ENCODE measurements around the gene TLR2. TPM values are rescaled to one million over a fixed set of nuclear protein-coding genes. Genes with fewer than 3 reads are reported as not detected.

TLR2 gene
- total RNA-seq: 10 to 100 TPM in 5 of 6 experiments, 1 to 10 TPM in 1; 4.2 to 22.3 (median 12.1) TPM
- long read RNA-seq: 0 reads

- peak within 1 kb of the TSS; percentile 63 to 72 (median 63) for H3K4me3 ChIP-seq
- ATAC-seq (peak; percentile 91 to 95 (median 92)), DNase-seq (peak; percentile 86 to 92 (median 89))
- intact Hi-C loops (cut with DNase I): no loop called here
- H3K4me1 ChIP-seq: no peaks in the 10 kb centered on the region
- H3K36me3 ChIP-seq: no peaks in the 10 kb centered on the region
- peak within 1 kb of the TSS; percentile 63 to 79 (median 70) for H3K27ac ChIP-seq
- TF ChIP-seq CTCF (IDR thresholded peaks at IDR 0.05) (peak in 1 of 4 donors; percentile 4), POLR2A (IDR thresholded peaks at IDR 0.05) (peak; percentile 54)
- no peaks in the 10 kb centered on the region for H3K27me3 ChIP-seq
- WGBS (ENCODE audit: insufficient coverage, low coverage, low lambda C conversion rate, missing lambda C conversion rate): 0% methylated on average over 9 of the region's 75 CpGs
- no peaks in the 10 kb centered on the region for H3K9me3 ChIP-seq
These were observed at the start of gene TLR2 for GRCh38 chr4:153684182-153684970. TSS of gene TLR2 (plus strand) at chr4:153684280. CDS start at chr4:153702908, 18,628 bp downstream.

GRCh38 chr4:153634738-153635353 is 49.2 kb upstream of the TLR2 start:
- peak; percentile 51 to 64 (median 57) for TF ChIP-seq CTCF (IDR thresholded peaks at IDR 0.05)
- no peak for TF ChIP-seq POLR2A (IDR thresholded peaks at IDR 0.05)
- H3K9me3 ChIP-seq: no peaks in the 10 kb centered on the region
- H3K27ac ChIP-seq: no peak overlapping the region
- DNase-seq (no peak), ATAC-seq (peak; percentile 54 to 74 (median 68))
- 86% methylated on average over 3 of the region's 3 CpGs for WGBS (ENCODE audit: insufficient coverage, low coverage, low lambda C conversion rate, missing lambda C conversion rate)
- H3K27me3 ChIP-seq: no peaks in the 10 kb centered on the region
- H3K4me1 ChIP-seq: no peaks in the 10 kb centered on the region
- intact Hi-C loops (cut with DNase I): loop anchor here in 1 of 2 donors (10.0 kb wide), 1 partner anchor 120 kb away; no protein-coding TSS in a partner anchor
- H3K4me3 ChIP-seq: no peak overlapping the region
- peaks cover 6 to 73% (median 20%) of the 10 kb centered on the region in 4 donors for H3K36me3 ChIP-seq

GRCh38 chr4:153635846-153636245 is 48.2 kb upstream of the TLR2 start:
- ATAC-seq (peak in 2 of 4 donors; percentile 18 to 39), DNase-seq (no peak)
- Histone ChIP-seq H3K36me3 (peaks cover 0 to 63% (median 15%) of the 10 kb centered on the region in 4 donors), H3K27me3 (no peaks in the 10 kb centered on the region), H3K9me3 (no peaks in the 10 kb centered on the region), H3K27ac (no peak overlapping the region), H3K4me1 (no peaks in the 10 kb centered on the region), H3K4me3 (no peak overlapping the region)
- WGBS (ENCODE audit: insufficient coverage, low coverage, low lambda C conversion rate, missing lambda C conversion rate): 56% methylated on average over 5 of the region's 6 CpGs
- TF ChIP-seq CTCF (IDR thresholded peaks at IDR 0.05) (no peak), POLR2A (IDR thresholded peaks at IDR 0.05) (no peak)
- intact Hi-C loops (cut with DNase I): loop anchor here in 1 of 2 donors (10.0 kb wide), 1 partner anchor 119 kb away; no protein-coding TSS in a partner anchor

- TF ChIP-seq CTCF (IDR thresholded peaks at IDR 0.05) (no peak), POLR2A (IDR thresholded peaks at IDR 0.05) (no peak)
- WGBS (ENCODE audit: insufficient coverage, low coverage, low lambda C conversion rate, missing lambda C conversion rate): 86% methylated on average over 1 of the region's 3 CpGs
- Histone ChIP-seq H3K9me3 (no peaks in the 10 kb centered on the region), H3K27ac (no peak overlapping the region), H3K36me3 (peaks cover 0 to 50% (median 15%) of the 10 kb centered on the region in 4 donors), H3K4me3 (no peak overlapping the region), H3K27me3 (no peaks in the 10 kb centered on the region), H3K4me1 (no peaks in the 10 kb centered on the region)
- no peak for ATAC-seq
- intact Hi-C loops (cut with DNase I): loop anchor here in 1 of 2 donors (10.0 kb wide), 1 partner anchor 118 kb away; no protein-coding TSS in a partner anchor
- DNase-seq: no peak
These were observed 46.9 kb upstream of the TLR2 start for GRCh38 chr4:153637201-153637600.
